SJSA1 (cell line): Measurements from ENCODE around the gene CDKL2. TPM values are rescaled to one million over a fixed set of nuclear protein-coding genes. Genes with fewer than 3 reads are reported as not detected.
"Not testable (repeated sequence)": the region's sequence is repeated elsewhere in the genome, so short reads cannot be mapped to it uniquely, and the experiment has no call there.

Experiments used
- DNase-seq, 2 experiments: peaks; one replicate each; pipeline ENCODE4 v3.0.0-alpha.2; 2015 to 2020; ENCODE audit warnings: low spot score in 2 of 2, low read depth in 1 of 2
- H3K27ac ChIP-seq: fragments of 250-450 bp; sonication (Bioruptor Pico); 2 replicates; pipeline ENCODE4 v1.5.1; 2020; ENCODE audit warnings: mild to moderate bottlenecking, moderate library complexity
- H3K27me3 ChIP-seq: fragments of 250-450 bp; sonication (Bioruptor Pico); replicated peaks from 2 replicates; pipeline ENCODE4 v1.5.1; 2020; ENCODE audit warnings: mild to moderate bottlenecking, moderate library complexity
- H3K36me3 ChIP-seq: fragments of 250-450 bp; sonication (Bioruptor Pico); 2 replicates; pipeline ENCODE4 v1.5.1; 2020; ENCODE audit warnings: mild to moderate bottlenecking
- H3K4me1 ChIP-seq: fragments of 250-450 bp; sonication (Bioruptor Pico); replicated peaks from 2 replicates; pipeline ENCODE4 v1.6.1; 2021; ENCODE audit warnings: mild to moderate bottlenecking
- H3K4me3 ChIP-seq: fragments of 250-450 bp; sonication (Bioruptor Pico); 2 replicates; pipeline ENCODE4 v1.5.1; 2020; ENCODE audit warnings: mild to moderate bottlenecking
- H3K9me3 ChIP-seq: fragments of 250-450 bp; sonication (Bioruptor Pico); replicated peaks from 2 replicates; pipeline ENCODE4 v1.5.1; 2020; ENCODE audit warnings: mild to moderate bottlenecking
- total RNA-seq: library from RNA; depleted of rRNA; stranded (reverse); fragments of >200 nt; shearing (Covaris generic); gene quantifications from 2 replicates; pipeline ENCODE4 v1.2.3, GENCODE V29; 2014; rRNA removed

Gene CDKL2
- 0.37 and 0.78 TPM in 2 replicates for total RNA-seq

DNA sequence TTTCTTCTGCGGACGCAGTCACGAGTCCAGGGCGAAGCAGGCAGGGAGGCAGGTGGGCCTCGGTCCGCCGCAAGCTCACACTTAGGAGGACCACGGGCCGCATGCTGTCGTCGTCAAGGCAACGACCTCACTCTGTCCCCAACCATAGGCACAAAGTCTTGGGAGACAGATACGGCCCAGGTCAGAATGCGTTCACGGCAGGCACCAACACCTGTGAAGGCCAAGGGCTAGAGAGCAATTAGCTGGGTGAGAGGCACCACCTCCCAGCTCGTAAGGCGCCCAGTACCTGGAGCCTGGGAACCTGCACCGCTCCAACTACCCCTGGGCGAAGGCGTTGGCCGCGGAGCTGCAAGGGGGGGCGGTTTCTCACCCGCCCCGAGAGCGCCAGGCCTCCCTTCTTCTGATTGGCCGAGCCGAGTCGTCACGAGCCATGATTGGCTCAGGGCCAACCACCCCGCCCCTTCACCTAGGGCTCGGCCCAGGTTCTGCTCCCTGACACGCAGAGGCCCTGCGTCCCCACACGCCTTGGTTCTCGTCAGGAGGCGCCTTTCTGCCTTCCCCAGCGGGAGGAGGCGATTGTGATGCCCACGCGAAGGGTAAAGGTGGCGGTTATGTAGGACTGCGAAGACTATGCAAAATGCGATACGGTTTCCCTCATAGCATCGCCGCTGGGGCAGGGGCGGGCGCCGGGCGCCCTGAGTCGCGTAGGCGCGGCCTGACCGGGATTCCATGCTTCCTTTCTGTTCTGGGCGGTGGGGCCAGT lies at the start of gene CDKL2:
CDKL2 (minus strand) TSS at position 355 of the 763 bp plus-strand sequence. CDS start 4,540 bp downstream, outside the sequence.
- H3K36me3 ChIP-seq: no peaks in the 10 kb centered on the region
- no peak within 1 kb of the TSS for H3K27ac ChIP-seq
- no peaks in the 10 kb centered on the region for H3K4me1 ChIP-seq
- no peaks in the 10 kb centered on the region for H3K9me3 ChIP-seq
- H3K4me3 ChIP-seq: peak within 1 kb of the TSS; percentile 41
- peak; percentile 60 to 74 for DNase-seq
- no peaks in the 10 kb centered on the region for H3K27me3 ChIP-seq

DNA sequence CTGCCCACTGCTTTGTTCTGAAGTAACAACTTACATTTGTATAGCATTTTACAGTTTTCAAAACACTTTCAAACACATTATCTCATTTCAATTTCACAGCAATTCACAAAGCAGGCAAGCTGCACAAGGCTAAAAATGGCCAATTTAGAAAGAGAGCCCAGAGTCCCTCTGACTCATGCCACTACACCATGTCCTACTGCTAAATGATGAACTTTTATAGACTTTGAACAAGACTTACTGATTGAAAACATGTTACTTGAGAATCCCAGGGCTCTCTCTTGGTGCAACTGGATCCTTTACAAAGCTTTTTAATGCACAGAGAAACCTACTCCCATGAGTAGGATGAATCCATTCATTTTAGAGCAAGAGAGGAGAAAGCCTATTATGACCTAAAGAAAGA lies 48.6 kb upstream of the CDKL2 start:
- H3K27ac ChIP-seq: no peak overlapping the region
- no peak overlapping the region for H3K4me3 ChIP-seq
- no peaks in the 10 kb centered on the region for H3K36me3 ChIP-seq
- DNase-seq: no peak
- no peaks in the 10 kb centered on the region for H3K9me3 ChIP-seq
- peaks cover 3% of the 10 kb centered on the region for H3K4me1 ChIP-seq
- no peaks in the 10 kb centered on the region for H3K27me3 ChIP-seq

DNA sequence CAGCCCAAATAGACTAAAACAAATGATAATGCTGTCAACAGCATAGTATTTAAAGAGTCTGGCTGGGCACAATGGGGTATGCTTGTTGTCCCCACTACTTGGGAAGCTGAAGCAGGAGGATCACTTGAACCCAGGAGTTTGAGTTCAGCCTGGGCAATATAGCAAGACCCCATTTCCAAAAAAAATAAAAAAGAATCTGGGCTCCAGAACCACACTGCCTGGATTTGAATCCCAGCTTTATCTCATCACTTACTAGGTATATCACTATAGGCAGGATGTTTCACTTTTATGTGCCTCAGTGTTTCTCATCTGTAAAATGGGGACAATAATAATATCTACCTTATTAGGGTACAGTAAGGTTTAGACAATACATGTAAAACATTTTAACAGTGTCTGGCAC lies 48.1 kb upstream of the CDKL2 start:
- Histone ChIP-seq H3K27me3 (no peaks in the 10 kb centered on the region), H3K36me3 (no peaks in the 10 kb centered on the region)
- DNase-seq: no peak

DNA sequence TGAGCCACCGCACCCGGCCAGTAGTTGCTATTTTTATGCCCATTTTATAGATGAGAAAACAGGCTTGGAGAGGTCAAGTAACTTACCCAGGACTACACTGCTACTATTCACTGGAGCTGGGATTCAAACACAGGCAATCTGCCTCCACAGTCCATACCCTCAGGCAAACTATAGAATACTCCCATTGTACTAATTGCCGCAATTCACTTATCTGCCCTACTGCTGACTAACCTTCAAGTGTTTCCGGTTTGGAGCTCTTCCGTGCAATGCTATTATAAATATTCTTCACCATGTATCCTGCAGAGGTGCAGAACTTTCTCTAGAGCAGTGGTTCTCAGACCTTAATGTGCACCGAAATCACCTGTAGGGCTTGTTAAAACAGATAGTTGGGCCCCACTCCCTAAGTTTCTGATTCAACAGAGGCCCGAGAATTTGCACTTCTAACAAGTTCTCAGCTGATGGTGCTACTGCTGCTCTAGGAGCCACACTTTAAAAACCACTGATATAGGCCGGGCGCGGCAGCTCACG lies 44.7 kb upstream of the CDKL2 start:
- Histone ChIP-seq H3K9me3 (no peaks in the 10 kb centered on the region), H3K27me3 (no peaks in the 10 kb centered on the region), H3K4me3 (no peak overlapping the region), H3K27ac (no peak overlapping the region), H3K4me1 (peaks cover 14% of the 10 kb centered on the region), H3K36me3 (peaks cover 8% of the 10 kb centered on the region; the same call in 1 of the 2 replicates)
- DNase-seq: no peak

More for the DNA sequence above, 48.1 kb upstream of the CDKL2 start:
- H3K27ac ChIP-seq: no peak overlapping the region
- peaks cover 6% of the 10 kb centered on the region for H3K4me1 ChIP-seq
- no peak overlapping the region for H3K4me3 ChIP-seq
- H3K9me3 ChIP-seq: no peaks in the 10 kb centered on the region

DNA sequence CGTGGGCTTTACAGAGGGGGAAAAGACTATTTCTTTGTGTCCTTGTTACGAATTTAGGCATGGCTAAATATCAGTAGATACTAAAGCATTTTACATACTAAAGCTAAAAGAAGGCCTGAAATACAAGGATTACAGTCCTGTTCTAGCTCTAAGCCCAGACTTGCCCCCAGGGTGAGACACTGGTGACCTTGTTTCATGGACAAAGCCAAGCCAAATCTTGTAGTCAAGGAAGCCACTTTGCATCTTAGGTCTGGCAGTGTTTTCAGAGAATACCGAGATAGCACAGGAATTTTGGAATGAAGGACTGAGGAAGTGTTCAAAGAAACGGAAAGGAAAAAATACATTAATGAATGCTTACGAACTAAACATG lies 43.6 kb upstream of the CDKL2 start:
- H3K27me3 ChIP-seq: no peaks in the 10 kb centered on the region
- no peak for DNase-seq
- peak overlapping the region; percentile 75 for H3K4me3 ChIP-seq
- peaks cover 8% of the 10 kb centered on the region; the same call in 1 of the 2 replicates for H3K36me3 ChIP-seq
- H3K4me1 ChIP-seq: peaks cover 14% of the 10 kb centered on the region
- H3K27ac ChIP-seq: peak overlapping the region; percentile 55
- H3K9me3 ChIP-seq: no peaks in the 10 kb centered on the region

DNA sequence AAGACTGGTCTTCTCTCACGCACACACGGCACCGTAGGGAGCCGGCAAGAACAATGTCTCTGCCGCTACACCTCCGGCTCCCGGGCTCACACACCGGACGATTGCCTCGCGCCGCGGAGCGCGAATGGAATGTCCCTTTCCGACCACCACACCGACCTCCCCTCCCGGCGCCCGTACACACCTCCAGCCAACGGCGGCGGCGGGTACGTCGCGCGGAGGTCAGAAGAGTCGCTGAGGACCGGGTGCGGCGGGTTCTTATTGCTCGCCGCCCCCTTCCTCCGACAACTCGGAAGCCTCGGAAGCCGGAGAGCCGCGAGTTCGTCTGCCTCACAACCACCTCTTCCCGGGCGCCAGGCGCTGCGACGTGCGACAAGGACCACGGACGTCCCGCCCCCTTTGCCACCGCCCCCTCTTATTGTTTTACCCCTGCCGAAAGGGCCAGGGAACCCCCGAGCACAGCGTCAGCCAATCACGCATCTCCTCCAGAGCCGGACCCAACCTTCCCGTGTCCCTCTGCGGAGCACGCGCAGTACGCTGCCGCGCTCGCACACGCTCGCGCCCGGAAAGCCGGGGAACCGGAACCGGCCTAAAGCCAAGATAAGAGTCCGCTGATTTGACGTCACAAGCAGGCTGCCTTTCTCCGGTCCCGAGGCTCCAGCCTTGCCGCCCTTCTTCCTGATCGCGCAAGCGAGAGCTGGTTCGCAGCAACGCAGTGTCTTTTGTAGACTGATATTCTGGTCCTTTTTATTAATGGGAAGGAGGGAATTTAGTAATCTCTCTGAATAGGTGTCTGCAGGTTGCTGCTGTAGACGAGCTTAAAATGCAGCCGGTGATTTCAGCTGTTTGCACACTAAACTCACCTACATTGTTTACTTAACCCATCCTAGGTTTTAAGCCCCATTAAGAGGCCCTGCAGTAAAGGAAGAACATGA lies 43.0 kb upstream of the CDKL2 start, which contains the start of gene G3BP2:
G3BP2 (minus strand) TSS at position 385 of the 932 bp plus-strand sequence. CDS start 11,386 bp downstream, outside the sequence.
- DNase-seq: peak; percentile 97 to 98
- H3K4me1 ChIP-seq: peaks cover 14% of the 10 kb centered on the region
- no peaks in the 10 kb centered on the region for H3K9me3 ChIP-seq
- peaks cover 8% of the 10 kb centered on the region; the same call in 1 of the 2 replicates for H3K36me3 ChIP-seq
- peak within 1 kb of the TSS; percentile 55 for H3K27ac ChIP-seq
- peak within 1 kb of the TSS; percentile 75 for H3K4me3 ChIP-seq
- H3K27me3 ChIP-seq: no peaks in the 10 kb centered on the region

DNA sequence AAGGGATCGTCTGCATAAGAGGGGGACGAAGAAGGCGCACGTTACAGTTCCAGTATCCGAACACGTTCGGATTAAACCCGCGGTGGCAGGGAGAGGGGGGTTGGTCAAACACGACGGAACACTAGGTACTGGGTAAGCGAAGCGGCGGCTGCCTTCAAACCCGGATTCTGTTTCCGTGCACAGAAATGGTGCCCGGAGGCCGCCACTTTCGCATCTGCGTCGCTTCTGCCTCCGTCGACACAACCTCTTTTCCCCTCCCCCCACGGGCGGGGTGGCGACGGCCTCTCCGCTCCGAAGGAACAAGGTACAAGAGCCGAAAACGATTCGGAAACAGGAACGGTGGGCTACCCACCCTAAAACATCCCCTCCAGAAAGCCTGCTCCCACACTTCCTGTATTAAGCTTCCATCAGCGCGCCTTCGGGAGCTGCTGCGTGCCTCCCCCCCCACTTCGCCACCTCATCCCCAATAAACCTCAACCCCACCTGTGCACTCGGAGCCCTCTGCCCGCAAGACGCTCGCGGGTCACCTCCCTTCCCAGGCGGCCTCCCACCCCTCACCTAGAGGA lies 42.2 kb upstream of the CDKL2 start:
- Histone ChIP-seq H3K36me3 (peaks cover 8% of the 10 kb centered on the region; the same call in 1 of the 2 replicates), H3K27me3 (no peaks in the 10 kb centered on the region), H3K9me3 (no peaks in the 10 kb centered on the region), H3K27ac (peak overlapping the region; percentile 55), H3K4me3 (peak overlapping the region; percentile 75), H3K4me1 (peaks cover 14% of the 10 kb centered on the region)
- DNase-seq: peak; percentile 67

DNA sequence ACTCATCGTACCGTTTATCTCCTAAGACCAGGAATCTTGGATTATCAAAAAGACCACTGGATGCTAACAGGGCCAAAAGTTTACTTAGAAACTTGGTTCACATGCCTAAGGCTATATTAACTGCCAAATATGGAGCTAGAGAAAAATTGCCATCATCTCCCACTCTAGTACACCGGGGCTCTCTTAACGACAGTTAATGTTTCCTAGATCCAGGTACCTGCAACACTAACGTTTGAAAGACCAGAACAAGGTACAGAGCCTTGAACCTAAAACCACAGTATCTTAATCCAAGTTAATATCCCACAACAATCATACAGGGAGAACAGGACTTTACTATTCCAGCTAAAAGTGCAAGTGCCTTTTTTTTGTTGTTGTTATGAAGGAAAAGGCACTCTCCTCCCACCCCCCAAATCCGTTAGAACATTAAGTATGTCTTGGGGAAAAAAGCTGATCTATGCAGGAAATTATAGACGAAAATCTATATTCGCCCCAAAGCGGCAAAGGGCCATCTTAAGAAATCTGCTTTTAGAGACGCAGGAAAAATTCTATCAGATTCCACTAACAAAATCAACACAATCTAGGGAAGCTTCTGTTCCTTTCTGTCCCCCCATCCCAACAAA lies 41.6 kb upstream of the CDKL2 start:
- Histone ChIP-seq H3K9me3 (no peaks in the 10 kb centered on the region), H3K4me1 (peaks cover 14% of the 10 kb centered on the region), H3K27ac (peak overlapping the region; percentile 55; the same call in 1 of the 2 replicates), H3K36me3 (peaks cover 8% of the 10 kb centered on the region; the same call in 1 of the 2 replicates), H3K4me3 (peak overlapping the region; percentile 75), H3K27me3 (no peaks in the 10 kb centered on the region)
- no peak for DNase-seq

DNA sequence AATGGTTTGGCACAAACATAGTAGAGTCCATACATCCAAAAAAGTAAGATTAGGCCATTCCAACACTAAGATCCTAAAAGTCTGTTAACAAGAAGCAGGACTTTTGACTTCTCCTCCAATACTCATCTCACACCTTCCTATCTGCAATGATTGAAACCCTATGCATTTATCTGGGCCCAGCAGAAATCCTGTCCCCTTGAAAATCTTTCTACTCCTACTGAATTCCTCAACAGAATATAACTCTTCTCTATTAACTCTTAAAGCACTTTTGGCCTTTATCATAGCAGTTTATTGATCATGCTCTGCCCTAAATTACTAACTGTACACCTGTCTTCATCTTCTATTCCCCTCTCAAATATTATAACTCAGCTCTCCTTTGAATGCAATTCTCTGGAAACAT lies 38.3 kb upstream of the CDKL2 start:
- Histone ChIP-seq H3K27me3 (no peaks in the 10 kb centered on the region), H3K27ac (no peak overlapping the region), H3K36me3 (peaks cover 8% of the 10 kb centered on the region; the same call in 1 of the 2 replicates), H3K9me3 (no peaks in the 10 kb centered on the region), H3K4me1 (peaks cover 9% of the 10 kb centered on the region), H3K4me3 (no peak overlapping the region)
- DNase-seq: no peak

DNA sequence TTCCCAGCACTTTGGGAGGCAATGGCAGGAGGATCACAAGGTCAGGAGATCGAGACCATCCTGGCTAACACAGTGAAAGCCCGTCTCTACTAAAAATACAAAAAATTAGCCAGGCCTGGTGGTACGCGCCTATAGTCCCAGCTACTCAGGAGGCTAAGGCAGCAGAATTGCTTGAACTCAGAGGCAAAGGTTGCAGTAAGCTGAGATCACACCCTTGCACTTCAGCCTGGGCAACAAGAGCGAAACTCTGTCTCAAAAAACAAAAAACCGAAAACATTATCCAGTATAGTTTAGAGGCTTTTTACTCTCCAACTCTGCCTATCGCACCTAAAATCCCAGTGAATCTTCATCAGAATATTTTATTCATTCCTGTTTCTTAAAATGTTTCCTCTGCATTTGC lies 37.3 kb upstream of the CDKL2 start:
- not testable (repeated sequence) for H3K27ac ChIP-seq, H3K9me3 ChIP-seq, H3K27me3 ChIP-seq, H3K4me3 ChIP-seq, H3K36me3 ChIP-seq, H3K4me1 ChIP-seq, DNase-seq

DNA sequence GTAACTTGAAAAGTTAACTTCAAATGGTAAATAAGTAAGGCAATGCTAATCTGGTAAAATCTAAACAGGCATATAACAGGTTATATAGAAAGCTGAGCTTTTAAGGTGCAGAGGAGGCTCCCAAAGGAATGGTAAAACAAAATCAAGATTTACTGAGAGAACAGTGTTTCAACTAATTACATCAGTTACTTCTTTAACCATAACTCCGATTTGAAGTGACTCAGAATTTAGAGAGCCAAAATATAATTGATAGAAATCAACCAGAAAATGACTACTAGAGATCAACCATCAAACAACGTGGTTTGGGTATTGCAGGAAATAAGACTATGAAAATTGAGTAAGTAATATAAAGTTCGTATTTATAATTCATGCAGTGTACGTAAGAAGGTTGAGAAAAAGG lies 36.0 kb upstream of the CDKL2 start:
- DNase-seq: no peak
- no peaks in the 10 kb centered on the region for H3K27me3 ChIP-seq
- H3K4me1 ChIP-seq: peaks cover 4% of the 10 kb centered on the region; the same call in 1 of the 2 replicates
- no peak overlapping the region for H3K27ac ChIP-seq
- H3K9me3 ChIP-seq: no peaks in the 10 kb centered on the region
- no peak overlapping the region for H3K4me3 ChIP-seq
- H3K36me3 ChIP-seq: peaks cover 4% of the 10 kb centered on the region; the same call in 1 of the 2 replicates

DNA sequence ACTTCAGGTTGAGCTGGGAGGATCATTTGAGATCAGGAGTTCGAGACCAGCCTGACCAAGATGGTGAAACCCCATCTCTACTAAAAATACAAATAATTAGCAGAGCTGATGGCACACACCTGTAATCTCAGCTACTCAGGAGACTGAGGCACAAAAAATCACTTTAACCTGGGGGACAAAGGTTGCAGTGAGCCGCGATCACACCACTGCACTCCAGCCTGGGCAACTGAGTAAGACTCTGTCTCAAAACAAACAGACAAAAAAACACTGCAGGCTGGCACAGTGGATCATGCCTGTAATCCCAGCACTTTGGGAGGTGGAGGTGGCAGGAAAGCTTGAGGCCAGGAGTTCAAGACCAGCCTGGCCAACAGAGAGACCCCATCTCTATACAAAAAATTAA lies 34.3 kb upstream of the CDKL2 start:
- H3K4me3 ChIP-seq, H3K9me3 ChIP-seq, H3K4me1 ChIP-seq, H3K27ac ChIP-seq, DNase-seq, H3K27me3 ChIP-seq: not testable (repeated sequence)
- H3K36me3 ChIP-seq: peaks cover 20% of the 10 kb centered on the region

DNA sequence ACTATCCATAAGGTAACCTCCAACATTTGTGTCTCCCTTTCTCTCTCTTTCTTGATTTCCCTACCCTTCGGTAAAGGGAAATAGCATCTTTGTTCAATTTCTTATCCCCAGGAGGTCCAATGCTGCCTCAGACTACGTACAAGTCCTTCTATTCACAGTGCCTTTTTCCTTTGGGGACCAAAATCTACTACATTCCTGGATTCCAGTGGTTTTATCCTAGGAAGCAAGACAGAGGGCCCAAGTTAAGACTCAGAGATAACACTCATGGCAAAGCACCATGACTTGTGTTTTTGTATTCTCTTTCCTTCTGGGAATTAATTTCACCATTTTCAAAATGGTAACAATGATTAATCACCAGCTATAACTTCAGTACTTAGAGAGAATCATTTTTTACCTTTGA lies 32.3 kb upstream of the CDKL2 start:
- H3K27ac ChIP-seq: no peak overlapping the region
- no peak for DNase-seq
- no peak overlapping the region for H3K4me3 ChIP-seq
- peaks cover 8% of the 10 kb centered on the region for H3K4me1 ChIP-seq
- no peaks in the 10 kb centered on the region for H3K27me3 ChIP-seq
- H3K36me3 ChIP-seq: peaks cover 33% of the 10 kb centered on the region
- no peaks in the 10 kb centered on the region for H3K9me3 ChIP-seq
